HCT116 (cell line): ENCODE data around the gene RNF152. TPM values are rescaled to one million over a fixed set of nuclear protein-coding genes. Genes with fewer than 3 reads are reported as not detected.

Experiments used
- ATAC-seq: fragments of 200-7000 bp; cut with Tn5 transposase; 2 replicates; pipeline ENCODE4 v1.9.1; 2020; ENCODE audit warnings: mild to moderate bottlenecking, moderate library complexity
- BruUV-seq: library from RNA; stranded (reverse); fragments of 400-500 nt; replicated peaks from 2 replicates; lab custom pipeline; 2021; lab: Mats Ljungman, UMichigan
- CTCF ChIA-PET: fragments of 300-600 bp; sonication (Branson Sonifier 250); formaldehyde crosslinking; loops from one replicate; lab custom pipeline; 2021; ENCODE audit warnings: antibody characterized with exemption; lab: Charles Lee
- POLR2A ChIA-PET: fragments of 300-600, 350-600 bp; sonication (Branson Sonifier 250); formaldehyde crosslinking; loops from one replicate; lab custom pipeline; 2021; ENCODE audit warnings: antibody characterized with exemption; lab: Charles Lee
- RAD21 ChIA-PET, 2 experiments: fragments of 300-600 bp; sonication (Branson Sonifier 250); formaldehyde crosslinking; loops; one replicate each; lab custom pipeline; 2023; ENCODE audit warnings: low total read pairs in 2 of 2; ENCODE audit not compliant: uncharacterized antibody in 2 of 2, unreplicated experiment in 2 of 2, low non-redundant PET in 1 of 2; lab: Charles Lee
- DNase-seq: peaks from one replicate; pipeline ENCODE4 v3.0.0-alpha.2; 2010; ENCODE audit warnings: low read depth, low spot score
- H2AFZ ChIP-seq: fragments of 200-600 bp; shearing (Covaris generic), sonication (generic); 2 replicates; pipeline ENCODE4 v1.6.1; 2017; ENCODE audit warnings: low read depth, mixed run types, mixed read lengths, antibody characterized with exemption, low read length; ENCODE audit not compliant: poor library complexity, severe bottlenecking
- H3K27ac ChIP-seq: 2 replicates; pipeline ENCODE4 v1.5.1; 2012; ENCODE audit warnings: low read depth, low read length
- H3K27me3 ChIP-seq: fragments of 200-600 bp; sonication (generic); 2 replicates; pipeline ENCODE4 v1.6.1; 2016; ENCODE audit warnings: mixed run types, low read length, mixed read lengths; ENCODE audit not compliant: insufficient read depth
- H3K36me3 ChIP-seq, 2 experiments: fragments of 200-500 bp in 1 of 2; fragments of 200-600 bp in 1 of 2; sonication (Bioruptor generic) in 1 of 2; sonication (generic) in 1 of 2; 2 replicates each; pipeline versions ENCODE4 v1.5.1 to v1.6.1; 2014 to 2016; ENCODE audit warnings: low read length in 2 of 2, inconsistent platforms in 1 of 2, mixed read lengths in 1 of 2, mixed run types in 1 of 2; ENCODE audit not compliant: insufficient read depth in 2 of 2, control insufficient read depth in 1 of 2
- H3K4me1 ChIP-seq, 2 experiments: fragments of 200-600 bp in 1 of 2; sonication (generic) in 1 of 2; 2 replicates each; pipeline versions ENCODE4 v1.5.1 to v1.6.1; 2012 to 2017; ENCODE audit warnings: low read length in 2 of 2, inconsistent platforms in 1 of 2, mild to moderate bottlenecking in 1 of 2, mixed read lengths in 1 of 2, mixed run types in 1 of 2, moderate library complexity in 1 of 2; ENCODE audit not compliant: insufficient read depth in 2 of 2, control insufficient read depth in 1 of 2
- H3K4me2 ChIP-seq: fragments of 200-600 bp; sonication (generic); 2 replicates; pipeline ENCODE4 v1.6.1; 2017; ENCODE audit warnings: mixed run types, low read length, mixed read lengths
- H3K4me3 ChIP-seq, 2 experiments: fragments of 200-600 bp in 1 of 2; sonication (generic) in 1 of 2; replicated peaks in 1 of 2; 2 replicates each; pipeline ENCODE4 v1.5.1; 2011 to 2016; ENCODE audit warnings: low read length in 2 of 2, control low read depth in 1 of 2, low read depth in 1 of 2, mild to moderate bottlenecking in 1 of 2, mixed read lengths in 1 of 2, mixed run types in 1 of 2
- H3K79me2 ChIP-seq: fragments of 200-600 bp; sonication (generic); 2 replicates; pipeline ENCODE4 v1.6.1; 2017; ENCODE audit warnings: mild to moderate bottlenecking, mixed run types, low read length, moderate library complexity, mixed read lengths; ENCODE audit not compliant: insufficient read depth
- H3K9ac ChIP-seq: fragments of 200-600 bp; sonication (generic); 2 replicates; pipeline ENCODE4 v1.6.1; 2016; ENCODE audit warnings: low read length, mixed read lengths
- H3K9me2 ChIP-seq: fragments of 200-600 bp; sonication (generic), shearing (Covaris generic); 2 replicates; pipeline ENCODE4 v1.6.1; 2017; ENCODE audit warnings: mixed run types, mild to moderate bottlenecking, moderate library complexity; ENCODE audit not compliant: insufficient read depth
- H3K9me3 ChIP-seq, 2 experiments: fragments of 200-500 bp in 1 of 2; fragments of 200-600 bp in 1 of 2; sonication (Bioruptor generic) in 1 of 2; sonication (generic) in 1 of 2; 2 replicates each; pipeline ENCODE4 v1.6.1; 2014 to 2017; ENCODE audit warnings: low read length in 2 of 2, mixed read lengths in 2 of 2, inconsistent platforms in 1 of 2, low read depth in 1 of 2, mild to moderate bottlenecking in 1 of 2, mixed run types in 1 of 2, moderate library complexity in 1 of 2; ENCODE audit not compliant: control insufficient read depth in 1 of 2, insufficient read depth in 1 of 2
- H4K20me1 ChIP-seq: fragments of 200-600 bp; sonication (generic), shearing (Covaris generic); 2 replicates; pipeline ENCODE4 v1.6.1; 2017; ENCODE audit warnings: mixed run types, mild to moderate bottlenecking, moderate library complexity; ENCODE audit not compliant: insufficient read depth
- ATF3 ChIP-seq: IDR thresholded peaks from 2 replicates; pipeline ENCODE4 v1.6.1; 2012
- CEBPB ChIP-seq: IDR thresholded peaks from 2 replicates; pipeline ENCODE4 v1.6.1; 2012; ENCODE audit warnings: low read depth
- EZH2 ChIP-seq: fragments of 200-600 bp; sonication (generic); IDR thresholded peaks from 2 replicates; pipeline ENCODE4 v1.6.1; 2017; ENCODE audit warnings: antibody characterized with exemption, mixed run types
- FOSL1 ChIP-seq: IDR thresholded peaks from 2 replicates; pipeline ENCODE4 v1.6.1; 2012; ENCODE audit warnings: low read depth
- JUND ChIP-seq: IDR thresholded peaks from 2 replicates; pipeline ENCODE4 v1.6.1; 2012
- MAX ChIP-seq: IDR thresholded peaks from 2 replicates; pipeline ENCODE4 v1.6.1; 2012
- RAD21 ChIP-seq: IDR thresholded peaks from 2 replicates; pipeline ENCODE4 v1.6.1; 2012; ENCODE audit warnings: low read depth, mild to moderate bottlenecking
- SIN3A ChIP-seq: IDR thresholded peaks from 2 replicates; pipeline ENCODE4 v1.6.1; 2012; ENCODE audit warnings: low read depth
- SP1 ChIP-seq: IDR thresholded peaks from 2 replicates; pipeline ENCODE4 v1.6.1; 2012; ENCODE audit warnings: low read depth
- SRF ChIP-seq: IDR thresholded peaks from 2 replicates; pipeline ENCODE4 v1.6.1; 2012; ENCODE audit warnings: low read depth
- TCF7L2 ChIP-seq: IDR thresholded peaks from 2 replicates; pipeline ENCODE4 v1.7.0; 2011; ENCODE audit warnings: borderline replicate concordance, inconsistent platforms; ENCODE audit not compliant: insufficient read depth, insufficient read length; ENCODE audit errors: extremely low read depth
- YY1 ChIP-seq: IDR thresholded peaks from 2 replicates; pipeline ENCODE4 v1.6.1; 2011; ENCODE audit warnings: low read length, low read depth, moderate library complexity, mild to moderate bottlenecking; ENCODE audit not compliant: insufficient replicate concordance; ENCODE audit errors: extremely low read depth
- ZNF274 ChIP-seq: fragments of 200-500 bp; sonication (Bioruptor generic); IDR thresholded peaks from 2 replicates; pipeline ENCODE4 v1.6.1; 2014; ENCODE audit warnings: mild to moderate bottlenecking, low read depth, low read length, inconsistent platforms
- intact Hi-C: fragments of 100-400 bp; cut with micrococcal nuclease; formaldehyde crosslinking; loops from 2 replicates; pipeline ENCODE4 v1.10.0; 2022
- total RNA-seq: library from RNA; stranded (reverse); gene quantifications from one replicate; pipeline ENCODE4 v1.2.1, GENCODE V29; 2021; ENCODE audit not compliant: unreplicated experiment
- TF ChIP-seq, protein P1 (sequence below), 3 experiments: fragments of 200-600 bp in 1 of 3; sonication (generic) in 1 of 3; IDR thresholded peaks in 2 of 3; conservative IDR thresholded peaks in 1 of 3; 2 replicates each; pipeline ENCODE4 v1.5.1; 2012 to 2017; ENCODE audit warnings: low read depth in 2 of 3, low read length in 2 of 3, antibody characterized with exemption in 1 of 3, borderline replicate concordance in 1 of 3, control low read depth in 1 of 3, mild to moderate bottlenecking in 1 of 3, mixed read lengths in 1 of 3, mixed run types in 1 of 3, moderate library complexity in 1 of 3; ENCODE audit not compliant: insufficient read depth in 1 of 3

RNF152 gene
- total RNA-seq, 1 experiment from 2014 or later: 0.47 TPM

DNA sequence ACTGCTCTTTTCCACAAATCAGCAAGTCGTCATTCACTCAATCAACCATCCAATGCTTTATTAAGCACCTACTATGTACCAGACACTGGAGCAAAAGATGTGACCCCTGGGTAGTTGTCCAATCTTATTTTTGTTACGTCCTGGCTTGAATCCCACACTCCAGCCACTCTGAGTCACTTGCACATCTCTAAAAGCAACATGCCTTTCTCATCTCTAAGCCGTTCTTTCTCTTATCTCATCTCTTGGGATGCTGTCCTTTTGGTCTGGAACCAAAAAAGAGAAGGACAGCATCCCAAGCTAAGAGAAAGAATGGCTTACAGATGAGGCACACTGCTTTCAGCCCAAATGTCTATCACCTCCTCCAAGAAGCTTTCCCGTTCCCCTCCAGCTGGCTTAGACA is 58.8 kb downstream of the RNF152 start (continued):
- TF ChIP-seq, protein P1, sequence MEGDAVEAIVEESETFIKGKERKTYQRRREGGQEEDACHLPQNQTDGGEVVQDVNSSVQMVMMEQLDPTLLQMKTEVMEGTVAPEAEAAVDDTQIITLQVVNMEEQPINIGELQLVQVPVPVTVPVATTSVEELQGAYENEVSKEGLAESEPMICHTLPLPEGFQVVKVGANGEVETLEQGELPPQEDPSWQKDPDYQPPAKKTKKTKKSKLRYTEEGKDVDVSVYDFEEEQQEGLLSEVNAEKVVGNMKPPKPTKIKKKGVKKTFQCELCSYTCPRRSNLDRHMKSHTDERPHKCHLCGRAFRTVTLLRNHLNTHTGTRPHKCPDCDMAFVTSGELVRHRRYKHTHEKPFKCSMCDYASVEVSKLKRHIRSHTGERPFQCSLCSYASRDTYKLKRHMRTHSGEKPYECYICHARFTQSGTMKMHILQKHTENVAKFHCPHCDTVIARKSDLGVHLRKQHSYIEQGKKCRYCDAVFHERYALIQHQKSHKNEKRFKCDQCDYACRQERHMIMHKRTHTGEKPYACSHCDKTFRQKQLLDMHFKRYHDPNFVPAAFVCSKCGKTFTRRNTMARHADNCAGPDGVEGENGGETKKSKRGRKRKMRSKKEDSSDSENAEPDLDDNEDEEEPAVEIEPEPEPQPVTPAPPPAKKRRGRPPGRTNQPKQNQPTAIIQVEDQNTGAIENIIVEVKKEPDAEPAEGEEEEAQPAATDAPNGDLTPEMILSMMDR (IDR thresholded peaks at IDR 0.05 in 2 of 3, conservative IDR thresholded peaks at IDR 0.05 in 1 of 3; ENCODE audit: borderline replicate concordance in 1 of 3, insufficient read depth in 1 of 3, low read depth in 2 of 3, low read length in 2 of 3): no peak
- TF ChIP-seq ZNF274 (no peak), TCF7L2 (no peak), EZH2 (no peak), CEBPB (no peak), YY1 (no peak), SRF (no peak)

DNA sequence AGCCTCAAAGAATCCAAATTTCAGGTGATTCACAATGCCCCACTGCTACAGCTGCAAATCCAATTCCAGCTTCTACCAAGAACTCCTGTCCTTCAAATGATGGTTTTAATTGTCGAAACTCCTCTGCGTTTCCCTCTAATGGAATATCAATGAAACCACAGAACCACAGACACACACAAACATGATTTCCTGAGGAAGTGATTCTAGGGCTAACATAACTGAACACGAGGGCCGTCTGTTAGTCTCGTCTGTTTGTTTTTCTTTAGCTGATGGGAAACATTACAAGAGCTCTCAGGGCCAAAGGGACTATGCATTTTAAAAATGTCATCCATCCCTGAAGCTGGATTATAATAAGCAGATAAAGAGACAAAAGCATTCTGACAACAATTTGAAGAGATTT is 59.4 kb downstream of the RNF152 start:
- TF ChIP-seq MAX: no peak
- no peak for TF ChIP-seq SIN3A
- TF ChIP-seq FOSL1: no peak
- no peak for TF ChIP-seq JUND
- no peak for TF ChIP-seq SP1
- no peak for TF ChIP-seq RAD21
- no peak for TF ChIP-seq ATF3
- no peak for TF ChIP-seq TCF7L2
- TF ChIP-seq ZNF274: no peak
- no peak for TF ChIP-seq CEBPB
- TF ChIP-seq, protein P1 (IDR thresholded peaks at IDR 0.05 in 2 of 3, conservative IDR thresholded peaks at IDR 0.05 in 1 of 3; ENCODE audit: borderline replicate concordance in 1 of 3, insufficient read depth in 1 of 3, low read depth in 2 of 3, low read length in 2 of 3): no peak
- TF ChIP-seq, all 23 proteins: peak for 0
- no peaks in the 10 kb centered on the region for H3K9me3 ChIP-seq
- no peak overlapping the region for H3K9ac ChIP-seq
- no peak for ATAC-seq
- ChIA-PET CTCF (no interaction called here), POLR2A (no interaction called here), RAD21 (no interaction called here)
- H3K4me1 ChIP-seq: no peaks in the 10 kb centered on the region
- no TSS peak for BruUV-seq
- H4K20me1 ChIP-seq: no peaks in the 10 kb centered on the region
- intact Hi-C loops: no loop called here
- peaks cover 12% of the 10 kb centered on the region; the same call in 1 of the 2 replicates for H3K27me3 ChIP-seq
- no peak overlapping the region for H3K27ac ChIP-seq
- no peak for DNase-seq
- H3K79me2 ChIP-seq: no peaks in the 10 kb centered on the region
- no peak overlapping the region for H3K4me3 ChIP-seq
- no peaks in the 10 kb centered on the region for H3K9me2 ChIP-seq
- H2AFZ ChIP-seq: no peak overlapping the region
- no peaks in the 10 kb centered on the region for H3K36me3 ChIP-seq
- H3K4me2 ChIP-seq: no peak overlapping the region
